AG09319 (cell line): ENCODE measurements around the gene PKP2.

Experiments used
- DNase-seq: peaks from one replicate; pipeline ENCODE4 v3.0.0-alpha.2; 2010; ENCODE audit warnings: low read depth; ENCODE audit errors: extremely low read depth
- TF ChIP-seq, protein P1 (sequence below): IDR thresholded peaks from 2 replicates; pipeline ENCODE4 v1.5.1; 2011; ENCODE audit warnings: low read depth, mild to moderate bottlenecking, inconsistent platforms, low read length, moderate library complexity

The PKP2 gene

DNA sequence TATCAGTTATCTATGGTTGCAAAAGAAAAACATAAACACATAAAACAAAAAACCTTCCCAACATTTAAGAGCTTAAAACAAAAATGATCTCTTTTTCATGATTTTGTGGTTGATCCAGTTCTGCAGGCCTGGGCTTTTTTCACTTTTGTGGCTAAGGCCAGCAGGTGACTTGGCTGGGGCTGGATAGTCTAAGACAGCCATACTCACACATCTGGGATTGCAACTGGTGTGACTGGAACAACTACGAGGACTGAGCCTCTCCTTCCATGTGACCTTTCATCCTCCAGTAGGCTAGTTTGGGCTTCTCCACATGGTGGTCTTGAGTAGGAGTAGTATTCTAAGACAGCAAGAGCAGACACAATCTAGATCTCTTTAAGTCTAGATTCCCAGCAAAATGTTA is 7.2 kb upstream of the PKP2 start:
- no peak for DNase-seq
- TF ChIP-seq, protein P1, sequence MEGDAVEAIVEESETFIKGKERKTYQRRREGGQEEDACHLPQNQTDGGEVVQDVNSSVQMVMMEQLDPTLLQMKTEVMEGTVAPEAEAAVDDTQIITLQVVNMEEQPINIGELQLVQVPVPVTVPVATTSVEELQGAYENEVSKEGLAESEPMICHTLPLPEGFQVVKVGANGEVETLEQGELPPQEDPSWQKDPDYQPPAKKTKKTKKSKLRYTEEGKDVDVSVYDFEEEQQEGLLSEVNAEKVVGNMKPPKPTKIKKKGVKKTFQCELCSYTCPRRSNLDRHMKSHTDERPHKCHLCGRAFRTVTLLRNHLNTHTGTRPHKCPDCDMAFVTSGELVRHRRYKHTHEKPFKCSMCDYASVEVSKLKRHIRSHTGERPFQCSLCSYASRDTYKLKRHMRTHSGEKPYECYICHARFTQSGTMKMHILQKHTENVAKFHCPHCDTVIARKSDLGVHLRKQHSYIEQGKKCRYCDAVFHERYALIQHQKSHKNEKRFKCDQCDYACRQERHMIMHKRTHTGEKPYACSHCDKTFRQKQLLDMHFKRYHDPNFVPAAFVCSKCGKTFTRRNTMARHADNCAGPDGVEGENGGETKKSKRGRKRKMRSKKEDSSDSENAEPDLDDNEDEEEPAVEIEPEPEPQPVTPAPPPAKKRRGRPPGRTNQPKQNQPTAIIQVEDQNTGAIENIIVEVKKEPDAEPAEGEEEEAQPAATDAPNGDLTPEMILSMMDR: no peak

DNA sequence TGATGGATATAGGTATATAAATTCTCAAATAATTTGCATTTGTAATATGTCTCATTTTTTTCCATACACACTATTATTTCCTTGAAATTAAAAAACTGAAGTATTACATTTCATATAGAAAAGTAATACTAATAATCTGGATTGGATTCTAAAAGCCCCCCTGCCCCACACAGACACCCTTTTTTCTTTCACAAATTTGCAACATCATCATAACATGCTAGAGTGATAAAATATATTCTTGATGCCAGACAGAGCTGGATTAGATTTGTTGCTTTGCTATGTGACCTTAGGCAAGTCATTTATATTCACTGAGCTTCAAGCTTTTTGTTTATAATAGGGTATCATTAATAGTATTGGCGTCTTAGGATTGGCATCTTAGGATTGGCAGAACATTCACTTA is 6.7 kb upstream of the PKP2 start:
- TF ChIP-seq, protein P1: no peak
- DNase-seq: no peak

DNA sequence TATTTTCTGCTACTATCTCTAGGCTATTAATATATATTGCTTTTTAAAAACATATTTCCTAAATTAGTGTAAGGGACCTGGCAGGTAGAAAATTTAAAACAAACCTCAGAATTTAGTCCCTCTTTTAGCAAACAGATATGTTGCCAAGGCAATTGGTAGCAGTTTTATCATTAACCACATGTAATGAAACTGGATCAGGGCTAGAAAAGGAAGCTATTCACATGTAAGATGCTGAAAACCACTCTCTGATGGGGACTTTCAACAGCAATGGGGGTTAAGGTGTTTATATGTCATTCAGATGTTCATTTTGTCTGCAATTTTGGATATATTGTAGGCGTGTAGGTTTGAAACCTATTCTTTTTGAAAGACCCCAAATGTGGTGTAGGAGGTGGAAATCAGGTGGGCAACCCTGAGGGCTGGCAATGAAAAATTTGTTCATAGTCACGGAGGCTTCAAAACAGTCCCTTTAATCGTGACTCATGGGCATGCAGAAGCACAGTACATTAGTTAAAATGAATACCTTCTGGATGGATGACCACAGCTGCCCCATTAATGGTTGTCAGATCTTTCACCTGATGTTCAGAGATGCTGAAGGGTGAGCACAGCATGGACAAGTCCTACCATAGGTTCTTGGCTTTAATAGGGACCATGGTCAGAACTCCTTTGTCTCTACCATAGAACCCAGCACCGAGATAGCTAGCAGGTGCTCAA is 5.9 kb upstream of the PKP2 start:
- TF ChIP-seq, protein P1: no peak

DNA sequence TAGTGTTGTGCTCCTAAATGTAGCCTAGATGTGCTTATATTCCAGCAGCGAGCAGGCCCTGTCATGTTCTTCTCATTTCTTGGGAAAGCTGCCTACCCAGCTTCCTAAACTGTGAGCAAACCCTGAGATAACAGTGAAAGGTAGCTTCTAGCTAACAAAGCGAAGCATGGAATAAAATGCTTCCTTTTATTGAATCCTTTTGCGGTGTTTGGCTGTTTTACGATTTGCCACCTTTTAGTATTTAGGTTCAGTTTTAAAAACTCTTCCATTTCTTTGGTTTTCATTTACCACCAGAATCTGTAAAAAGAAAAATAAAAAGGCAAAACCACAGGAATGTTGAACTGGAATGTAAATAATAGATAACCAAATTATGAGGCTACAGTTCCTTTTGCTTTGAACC is 5.0 kb upstream of the PKP2 start:
- no peak for DNase-seq
- TF ChIP-seq, protein P1: no peak

More for the DNA sequence above, 5.9 kb upstream of the PKP2 start:
- DNase-seq: no peak

DNA sequence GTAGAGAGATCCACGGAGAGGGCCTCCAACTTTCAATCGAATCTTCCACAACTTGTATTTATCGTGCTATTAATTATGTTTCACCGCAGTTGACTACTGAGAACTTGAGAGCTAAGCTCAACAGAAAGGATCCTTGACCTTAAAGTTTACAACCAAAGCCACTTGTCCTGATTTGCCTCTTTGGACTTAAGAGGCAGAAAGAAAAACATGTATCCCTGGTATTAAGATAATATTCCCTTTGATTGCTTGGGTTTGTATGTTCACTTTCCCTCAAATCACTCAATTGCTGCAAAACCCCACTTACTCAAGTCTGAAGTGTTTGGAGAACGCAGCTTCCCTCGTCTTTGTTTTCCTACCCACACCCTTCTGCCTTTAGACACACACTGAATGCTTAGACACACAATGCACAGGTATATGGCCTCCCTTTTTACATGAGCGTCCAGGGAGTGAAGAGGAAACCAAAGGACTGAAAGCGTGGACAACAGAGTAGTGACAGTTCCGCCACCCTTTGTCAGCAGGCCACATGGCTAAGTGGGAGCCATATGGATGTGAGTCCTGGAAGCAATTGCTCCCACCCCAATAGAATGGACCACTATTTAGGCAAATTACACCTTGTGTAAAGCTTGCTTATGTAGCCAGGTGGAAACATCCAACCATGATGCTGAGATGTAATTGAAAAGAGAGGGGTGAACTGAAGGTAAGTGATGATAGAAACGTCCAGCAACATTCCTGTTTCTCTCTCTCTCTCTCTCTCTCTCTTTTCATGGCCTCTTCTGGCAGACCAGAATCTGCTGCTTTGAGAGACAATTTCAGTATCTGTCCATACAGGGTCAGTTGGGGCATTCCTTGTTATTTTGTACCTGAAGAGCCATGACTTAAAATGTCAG is 1.4 kb upstream of the PKP2 start:
- no peak for DNase-seq
- TF ChIP-seq, protein P1: no peak

DNA sequence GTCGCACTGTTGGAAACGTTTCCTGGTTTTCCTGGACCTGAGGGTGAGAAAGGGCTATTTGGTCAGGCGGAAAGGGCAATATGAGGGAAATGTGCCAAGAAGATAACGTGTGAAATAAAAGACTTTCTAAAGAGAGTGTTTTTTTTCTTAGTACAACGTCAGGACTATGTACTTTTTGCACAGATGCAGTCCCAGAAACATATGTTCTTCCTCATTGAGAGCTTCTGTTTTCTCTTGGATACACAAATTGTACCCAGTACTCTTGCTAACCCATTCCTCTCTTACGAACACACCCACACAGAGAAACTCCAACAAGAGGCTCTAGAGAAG is 669 bp upstream of the PKP2 start:
- no peak for DNase-seq
- TF ChIP-seq, protein P1: no peak
